Measurements from ENCODE around the gene EFCC1. TPM values are rescaled to one million over a fixed set of nuclear protein-coding genes. Genes with fewer than 3 reads are reported as not detected.

The EFCC1 gene
- total RNA-seq, 2 donors from 2014 or later, result 0.31 to 0.93 TPM

- no peaks in the 10 kb centered on the region for H3K9me3 ChIP-seq (ENCODE audit: control insufficient read depth, low read length)
- H3K4me1 ChIP-seq (ENCODE audit: control insufficient read depth, insufficient read depth, low read length), result peaks cover 11% of the 10 kb centered on the region
- H3K27me3 Mint-ChIP-seq (ENCODE audit: insufficient read depth), result peaks cover 34% of the 10 kb centered on the region
- H3K36me3 ChIP-seq (ENCODE audit: control insufficient read depth, insufficient read depth, low read length), result no peaks in the 10 kb centered on the region
- H3K9ac ChIP-seq (ENCODE audit: extremely low read depth, low read length, poor library complexity, severe bottlenecking), result no peak overlapping the region
- TF ChIP-seq, protein P1, sequence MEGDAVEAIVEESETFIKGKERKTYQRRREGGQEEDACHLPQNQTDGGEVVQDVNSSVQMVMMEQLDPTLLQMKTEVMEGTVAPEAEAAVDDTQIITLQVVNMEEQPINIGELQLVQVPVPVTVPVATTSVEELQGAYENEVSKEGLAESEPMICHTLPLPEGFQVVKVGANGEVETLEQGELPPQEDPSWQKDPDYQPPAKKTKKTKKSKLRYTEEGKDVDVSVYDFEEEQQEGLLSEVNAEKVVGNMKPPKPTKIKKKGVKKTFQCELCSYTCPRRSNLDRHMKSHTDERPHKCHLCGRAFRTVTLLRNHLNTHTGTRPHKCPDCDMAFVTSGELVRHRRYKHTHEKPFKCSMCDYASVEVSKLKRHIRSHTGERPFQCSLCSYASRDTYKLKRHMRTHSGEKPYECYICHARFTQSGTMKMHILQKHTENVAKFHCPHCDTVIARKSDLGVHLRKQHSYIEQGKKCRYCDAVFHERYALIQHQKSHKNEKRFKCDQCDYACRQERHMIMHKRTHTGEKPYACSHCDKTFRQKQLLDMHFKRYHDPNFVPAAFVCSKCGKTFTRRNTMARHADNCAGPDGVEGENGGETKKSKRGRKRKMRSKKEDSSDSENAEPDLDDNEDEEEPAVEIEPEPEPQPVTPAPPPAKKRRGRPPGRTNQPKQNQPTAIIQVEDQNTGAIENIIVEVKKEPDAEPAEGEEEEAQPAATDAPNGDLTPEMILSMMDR (conservative IDR thresholded peaks at IDR 0.05), result no peak
- no peaks in the 10 kb centered on the region for H3K27me3 ChIP-seq (ENCODE audit: control insufficient read depth, insufficient read depth, low read length, poor library complexity, severe bottlenecking)
- H3K4me3 ChIP-seq (ENCODE audit: low read length), result no peak overlapping the region
- no peak overlapping the region for H3K4me3 Mint-ChIP-seq
- no peak overlapping the region for H3K27ac Mint-ChIP-seq
- no peaks in the 10 kb centered on the region for H3K36me3 Mint-ChIP-seq (ENCODE audit: low read depth)
- H3K27ac ChIP-seq (ENCODE audit: low read depth, low read length), result no peak overlapping the region
- H3K9me3 Mint-ChIP-seq, result no peaks in the 10 kb centered on the region
- WGBS, 2 experiments (ENCODE audit: insufficient coverage in 1 of 2, insufficient read length in 1 of 2), result 75 to 86% methylated on average over 3 to 6 of the region's 6 CpGs
- no peak for DNase-seq
- H3K4me1 Mint-ChIP-seq, result peaks cover 11% of the 10 kb centered on the region
These were observed 15.2 kb downstream of the EFCC1 start for GRCh38 chr3:129016356-129016719.

DNA sequence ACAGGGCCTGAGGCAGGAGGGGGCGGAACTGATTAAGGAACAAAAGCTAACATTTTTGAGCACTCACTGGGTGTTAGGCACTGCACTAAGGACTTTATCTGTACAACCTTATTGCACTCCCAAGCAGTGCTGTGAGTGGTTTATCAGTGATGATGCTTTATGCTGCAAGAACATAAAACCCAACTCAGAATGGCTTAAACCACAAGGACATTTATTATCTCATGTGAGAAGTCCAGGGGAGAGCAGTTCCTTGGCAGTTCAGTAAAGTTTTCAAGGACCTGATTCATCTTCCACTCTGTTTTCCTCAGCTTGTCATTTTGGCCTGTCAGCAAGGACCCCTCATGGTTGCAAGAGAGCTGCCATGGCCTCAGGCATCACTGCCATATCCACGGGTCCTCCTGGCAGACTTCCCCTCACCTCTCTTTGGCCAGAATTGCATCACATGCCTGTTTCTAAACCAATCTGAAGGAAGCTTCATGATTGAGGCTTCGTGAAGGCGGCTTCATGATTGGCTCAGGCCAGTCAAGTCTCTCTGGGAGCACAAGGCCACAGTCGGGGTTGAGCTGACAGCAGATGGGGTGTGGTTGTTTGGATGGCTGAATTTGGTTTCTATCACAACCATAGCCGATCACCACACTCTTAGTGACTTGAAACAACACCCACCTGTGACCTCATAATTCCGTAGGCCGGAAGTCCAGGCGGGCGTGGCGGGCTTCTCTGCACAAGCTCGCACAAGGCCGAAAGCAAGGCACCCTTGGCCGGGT is 15.8 kb downstream of the EFCC1 start:
- H3K36me3 Mint-ChIP-seq (ENCODE audit: low read depth), result no peaks in the 10 kb centered on the region
- Histone ChIP-seq H3K27me3 (ENCODE audit: control insufficient read depth, insufficient read depth, low read length, poor library complexity, severe bottlenecking) (no peaks in the 10 kb centered on the region), H3K9ac (ENCODE audit: extremely low read depth, low read length, poor library complexity, severe bottlenecking) (no peak overlapping the region), H3K4me1 (ENCODE audit: control insufficient read depth, insufficient read depth, low read length) (peaks cover 11% of the 10 kb centered on the region), H3K27ac (ENCODE audit: low read depth, low read length) (no peak overlapping the region), H3K4me3 (ENCODE audit: low read length) (no peak overlapping the region), H3K9me3 (ENCODE audit: control insufficient read depth, low read length) (no peaks in the 10 kb centered on the region), H3K36me3 (ENCODE audit: control insufficient read depth, insufficient read depth, low read length) (no peaks in the 10 kb centered on the region)
- no peaks in the 10 kb centered on the region for H3K9me3 Mint-ChIP-seq
- no peak overlapping the region for H3K27ac Mint-ChIP-seq
- DNase-seq, result no peak
- H3K4me3 Mint-ChIP-seq, result no peak overlapping the region
- H3K4me1 Mint-ChIP-seq, result peaks cover 11% of the 10 kb centered on the region
- H3K27me3 Mint-ChIP-seq (ENCODE audit: insufficient read depth), result peaks cover 36% of the 10 kb centered on the region
- WGBS, 2 experiments (ENCODE audit: insufficient coverage in 1 of 2, insufficient read length in 1 of 2), result 94% methylated on average over 7 to 14 of the region's 14 CpGs
- TF ChIP-seq, protein P1 (conservative IDR thresholded peaks at IDR 0.05), result no peak

DNA sequence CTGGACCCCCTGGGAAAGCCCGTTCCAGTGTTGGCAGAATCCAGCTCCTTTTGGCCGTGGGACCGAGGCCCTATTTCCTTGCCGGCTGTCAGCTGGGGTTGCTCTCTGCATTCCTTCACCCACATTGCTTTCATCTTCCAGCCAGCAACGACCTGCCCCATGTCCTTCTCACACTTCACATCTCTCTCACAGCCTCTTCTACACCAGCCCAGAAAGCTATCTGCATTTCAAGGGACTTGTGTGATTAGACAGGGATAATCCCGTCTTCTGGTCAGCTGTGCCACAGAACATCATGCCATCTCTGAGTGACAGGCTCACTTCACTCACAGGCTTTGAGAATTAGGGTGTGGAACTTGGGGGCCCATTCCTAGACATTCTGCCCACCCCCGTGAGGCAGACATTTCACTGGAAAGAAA is 16.4 kb downstream of the EFCC1 start:
- Histone ChIP-seq H3K27ac (ENCODE audit: low read depth, low read length) (no peak overlapping the region), H3K27me3 (ENCODE audit: control insufficient read depth, insufficient read depth, low read length, poor library complexity, severe bottlenecking) (no peaks in the 10 kb centered on the region), H3K4me1 (ENCODE audit: control insufficient read depth, insufficient read depth, low read length) (peaks cover 11% of the 10 kb centered on the region), H3K9ac (ENCODE audit: extremely low read depth, low read length, poor library complexity, severe bottlenecking) (no peak overlapping the region), H3K4me3 (ENCODE audit: low read length) (no peak overlapping the region), H3K9me3 (ENCODE audit: control insufficient read depth, low read length) (no peaks in the 10 kb centered on the region), H3K36me3 (ENCODE audit: control insufficient read depth, insufficient read depth, low read length) (no peaks in the 10 kb centered on the region)
- TF ChIP-seq, protein P1 (conservative IDR thresholded peaks at IDR 0.05), result no peak
- WGBS, 2 experiments (ENCODE audit: insufficient coverage in 1 of 2, insufficient read length in 1 of 2), result 75 to 80% methylated on average over 1 to 7 of the region's 7 CpGs
- no peak overlapping the region for H3K4me3 Mint-ChIP-seq
- H3K9me3 Mint-ChIP-seq, result no peaks in the 10 kb centered on the region
- no peaks in the 10 kb centered on the region for H3K36me3 Mint-ChIP-seq (ENCODE audit: low read depth)
- DNase-seq, result no peak
- H3K4me1 Mint-ChIP-seq, result peaks cover 11% of the 10 kb centered on the region
- H3K27ac Mint-ChIP-seq, result no peak overlapping the region
- peaks cover 36% of the 10 kb centered on the region for H3K27me3 Mint-ChIP-seq (ENCODE audit: insufficient read depth)

Data from endodermal cell (in vitro differentiated cells).